ENCODE data around the gene SLC25A29.
"Not testable (repeated sequence)": the region's sequence is repeated elsewhere in the genome, so short reads cannot be mapped to it uniquely, and the experiment has no call there.

SLC25A29 gene

DNA sequence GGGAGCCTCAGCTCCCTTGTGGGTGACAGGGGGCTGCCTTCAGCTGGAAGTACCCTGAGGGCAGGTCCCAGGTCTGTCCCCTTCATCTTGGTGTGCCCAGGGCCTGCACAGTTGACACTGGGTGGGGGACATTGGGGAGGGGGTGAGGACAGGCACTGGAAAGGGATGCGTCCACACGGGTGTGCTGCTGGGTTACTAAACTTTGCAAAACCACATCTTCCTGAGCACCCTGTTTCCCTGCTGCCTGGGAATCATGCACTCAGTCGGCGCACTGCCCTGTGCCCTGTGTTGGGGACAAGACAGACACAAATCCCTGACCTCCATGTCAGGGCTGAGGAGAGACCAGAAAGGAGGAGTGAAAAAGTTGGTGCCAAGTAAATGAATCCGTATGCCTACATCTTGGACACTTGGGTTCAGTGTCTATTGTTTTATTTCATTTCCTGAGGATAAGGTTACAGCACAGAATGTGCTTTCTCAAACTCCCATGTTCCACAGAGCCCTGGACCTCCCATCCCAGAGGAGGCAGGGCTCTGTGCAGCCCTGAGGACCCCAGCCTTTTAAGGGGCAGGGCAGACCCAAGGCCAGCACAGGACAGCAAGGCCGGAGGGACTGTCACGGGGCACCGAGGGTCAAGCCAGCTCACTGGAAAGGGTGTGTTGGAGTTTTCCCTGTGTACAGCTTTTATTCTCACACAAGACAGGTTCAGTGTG lies 2.9 kb upstream of the SLC25A29 start:
- DNase-seq = no peak

DNA sequence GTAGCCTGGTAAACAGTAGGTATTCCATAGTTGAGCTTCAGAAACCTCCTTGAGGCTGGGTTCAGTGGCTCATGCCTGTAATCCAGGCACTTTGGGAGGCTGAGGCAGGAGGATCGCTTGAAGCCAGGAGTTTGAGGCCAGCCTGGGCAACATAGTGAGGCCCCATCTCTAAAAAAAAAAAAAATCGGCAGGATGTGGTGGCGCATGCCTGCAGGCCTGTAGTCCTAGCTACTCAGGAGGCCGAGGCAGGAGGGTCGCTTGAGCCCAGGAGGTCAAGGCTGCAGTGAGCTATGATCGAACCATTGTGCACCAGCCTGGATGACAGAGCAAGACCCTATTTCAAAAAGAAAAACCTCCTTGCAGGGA lies 2.2 kb upstream of the SLC25A29 start:
- DNase-seq = not testable (repeated sequence)

DNA sequence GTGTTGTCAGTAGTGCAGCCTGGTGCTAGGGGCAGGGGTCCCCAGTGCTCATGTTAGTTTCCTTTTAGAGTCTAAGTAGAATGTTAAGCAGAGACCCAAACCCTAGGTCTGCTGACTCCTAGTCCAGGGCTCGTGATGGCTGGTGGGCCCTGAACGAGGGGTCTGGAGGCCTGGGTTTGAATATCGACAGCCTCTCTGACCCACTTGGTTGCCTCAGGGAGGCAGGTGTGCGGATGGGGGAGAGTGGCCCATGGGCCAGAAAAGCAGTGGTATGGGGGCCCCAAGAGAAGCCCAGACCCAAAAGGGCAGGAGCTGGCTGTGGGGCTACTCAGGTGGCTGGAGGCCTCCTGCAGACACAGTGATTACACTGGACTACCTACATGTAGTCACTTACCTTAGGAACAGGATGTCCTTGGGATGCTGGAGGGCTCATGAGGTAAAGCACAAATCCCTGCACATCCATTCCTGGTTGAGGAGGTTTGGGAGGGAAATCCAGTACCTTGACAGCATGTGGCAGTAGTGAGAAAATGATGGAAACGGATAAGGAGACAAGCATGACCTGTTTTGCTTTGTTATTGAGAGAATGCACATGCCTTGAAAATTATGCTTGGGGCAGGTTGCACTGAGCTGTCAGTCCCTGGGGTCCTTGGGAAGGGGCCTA lies 1.7 kb upstream of the SLC25A29 start:
- DNase-seq = no peak

DNA sequence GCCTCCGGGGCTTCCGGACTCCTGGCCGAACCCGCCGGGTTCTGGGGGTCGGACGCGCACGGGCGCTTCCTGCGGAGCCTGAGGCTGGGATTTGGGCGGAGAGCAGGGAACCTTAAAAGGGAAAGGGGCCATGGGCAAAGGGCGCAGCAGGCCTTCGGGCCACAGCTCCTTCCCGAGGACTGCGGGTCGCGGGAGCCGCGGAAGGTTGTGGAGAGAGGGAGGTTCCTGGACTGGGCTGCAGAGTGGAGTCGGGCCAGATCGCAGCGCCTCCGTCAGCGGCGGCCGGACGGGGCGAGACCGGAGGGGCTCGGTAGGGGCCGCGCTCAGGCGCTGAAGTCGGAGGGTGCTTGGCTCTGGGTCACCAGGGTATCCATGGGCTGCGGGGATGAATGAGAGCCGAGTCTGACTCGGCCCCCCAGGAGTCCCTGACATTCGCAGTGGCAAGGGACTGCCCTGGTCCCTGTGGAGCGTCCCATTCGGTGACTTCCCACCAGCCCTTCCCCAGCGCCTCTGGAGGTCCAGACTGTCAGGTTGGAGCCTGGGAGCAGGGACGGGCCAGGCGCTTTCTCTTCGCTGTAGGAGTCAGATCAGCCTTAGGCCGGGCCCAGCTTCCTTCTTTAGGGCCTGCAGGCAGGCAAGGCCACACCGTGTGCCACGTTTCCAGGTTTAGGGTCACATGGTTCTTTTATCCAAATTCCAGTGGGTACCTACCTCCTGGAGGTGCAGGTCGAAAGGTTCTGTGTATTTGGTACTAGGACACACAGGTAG lies 938 bp upstream of the SLC25A29 start:
- DNase-seq = peak; percentile 60

DNA sequence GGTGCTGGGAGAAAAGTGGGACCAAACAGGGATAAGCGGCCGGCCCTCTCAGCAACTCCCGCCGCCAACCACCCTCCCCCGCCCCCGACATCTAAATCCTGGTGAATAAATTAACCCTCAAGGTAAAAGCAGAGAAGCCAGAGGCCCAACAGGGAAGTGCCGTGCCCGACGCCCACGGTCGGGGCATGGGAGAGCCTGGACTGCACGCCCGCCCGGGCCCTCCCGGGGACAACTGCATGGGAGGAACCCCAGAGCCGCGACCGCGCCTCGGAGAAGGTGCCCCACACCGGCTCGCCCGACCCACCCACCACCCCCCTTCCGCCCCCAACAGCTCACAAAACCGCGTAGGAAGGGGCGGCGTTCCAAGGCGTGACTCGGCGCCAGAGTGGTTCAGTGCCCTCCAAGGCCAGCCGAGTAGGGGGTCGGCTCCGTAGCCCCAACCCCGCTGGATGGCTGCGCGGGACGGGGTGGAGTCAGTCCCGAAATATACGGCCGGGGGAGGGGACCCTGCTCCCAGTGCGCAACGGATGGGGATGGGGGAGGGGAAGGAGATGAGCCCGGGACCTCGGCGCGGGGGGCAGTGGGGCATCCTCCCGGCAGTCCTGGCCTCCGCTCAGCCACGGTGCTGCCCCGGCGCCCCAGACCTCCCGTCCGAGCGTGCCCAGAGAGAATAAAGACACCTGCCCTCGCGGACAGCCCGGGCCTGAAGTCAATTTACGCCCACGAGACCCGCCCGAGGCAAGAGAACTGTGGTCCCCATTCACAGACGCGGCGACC lies 732 bp downstream of the SLC25A29 start:
- DNase-seq = peak; percentile 70

DNA sequence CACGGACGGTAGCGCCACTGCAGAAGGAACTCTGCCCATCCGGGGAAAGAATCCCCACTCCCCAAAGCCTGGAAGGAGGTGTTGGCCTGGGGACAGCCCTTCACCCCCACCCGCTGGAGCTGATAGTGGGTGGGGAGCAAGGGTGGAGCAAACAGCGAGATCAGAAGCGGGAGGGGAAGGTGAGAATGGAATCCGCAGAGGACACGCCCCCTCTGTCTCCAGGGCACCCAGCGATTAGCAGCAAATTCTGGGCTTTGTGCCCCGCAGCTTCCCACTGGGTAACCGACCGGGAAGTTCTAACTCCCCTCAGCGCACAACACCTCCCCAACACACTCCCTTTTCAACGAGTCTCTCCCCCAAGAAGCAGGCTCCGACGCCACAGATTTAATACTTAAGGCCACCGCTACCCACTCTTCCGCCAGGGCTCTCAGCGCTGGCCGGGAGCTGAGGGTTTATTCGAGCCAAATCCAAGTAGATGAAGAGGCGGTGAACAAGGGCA lies 1.4 kb downstream of the SLC25A29 start:
- peak; percentile 89 for DNase-seq

DNA sequence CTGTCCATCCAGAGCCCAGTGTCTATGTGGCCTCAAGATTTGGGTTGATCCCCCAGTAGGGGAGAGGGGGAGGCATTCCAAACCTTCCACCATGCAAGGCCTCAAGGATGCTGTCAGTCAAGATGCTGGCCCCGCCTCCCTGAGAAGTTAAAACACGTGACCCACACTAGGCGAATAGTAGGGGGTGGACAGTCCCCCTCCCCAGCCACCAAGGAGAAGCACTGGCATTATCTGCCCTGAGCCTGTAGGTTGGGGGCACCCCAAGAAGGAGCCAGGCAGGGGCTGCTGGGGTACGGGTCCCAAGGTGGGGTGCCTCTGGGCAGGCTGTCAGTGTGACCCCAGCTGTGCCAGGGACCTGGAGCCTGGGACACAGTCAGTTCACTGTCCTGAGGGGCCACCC lies 2.3 kb downstream of the SLC25A29 start:
- no peak for DNase-seq

DNA sequence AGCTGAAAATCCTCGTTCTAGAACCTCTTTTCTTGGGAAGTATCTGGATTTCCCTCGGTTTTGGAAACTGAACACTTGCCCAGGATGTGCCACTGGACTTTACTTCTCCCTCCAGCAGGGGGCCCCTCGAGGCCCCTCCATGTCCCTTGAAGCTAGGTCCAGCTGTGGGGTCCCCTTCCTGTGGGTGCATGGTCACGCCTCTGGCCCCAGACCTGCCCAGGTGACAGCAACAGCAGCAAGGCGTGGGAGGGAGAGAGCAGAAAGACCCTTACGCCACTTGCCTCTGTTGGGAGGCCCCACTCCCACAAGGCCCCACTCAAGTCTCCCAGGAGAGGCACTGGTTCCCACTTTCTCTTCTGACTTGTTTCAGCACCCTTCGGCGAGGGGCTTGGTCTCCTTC lies 3.1 kb downstream of the SLC25A29 start:
- DNase-seq = peak; percentile 54

DNA sequence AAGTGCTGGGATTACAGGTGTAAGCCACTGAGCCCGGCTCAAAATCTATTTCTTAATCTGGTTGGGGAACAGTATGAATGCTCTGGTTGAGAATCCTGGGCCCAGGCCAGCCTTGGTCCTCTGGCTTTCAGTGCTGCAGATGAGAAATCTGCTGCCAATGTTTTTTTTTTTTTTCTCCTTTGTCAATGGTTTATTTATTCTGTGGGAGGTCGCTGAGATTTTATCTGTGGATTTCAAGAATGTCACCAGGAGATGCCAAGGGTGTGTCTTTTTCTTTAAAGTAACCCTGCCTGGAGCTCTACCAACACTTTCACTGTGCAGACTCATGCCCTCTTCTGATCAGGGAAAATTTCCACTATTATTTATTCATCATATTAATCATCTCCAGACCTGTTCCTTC lies 3.6 kb downstream of the SLC25A29 start:
- DNase-seq = no peak

DNA sequence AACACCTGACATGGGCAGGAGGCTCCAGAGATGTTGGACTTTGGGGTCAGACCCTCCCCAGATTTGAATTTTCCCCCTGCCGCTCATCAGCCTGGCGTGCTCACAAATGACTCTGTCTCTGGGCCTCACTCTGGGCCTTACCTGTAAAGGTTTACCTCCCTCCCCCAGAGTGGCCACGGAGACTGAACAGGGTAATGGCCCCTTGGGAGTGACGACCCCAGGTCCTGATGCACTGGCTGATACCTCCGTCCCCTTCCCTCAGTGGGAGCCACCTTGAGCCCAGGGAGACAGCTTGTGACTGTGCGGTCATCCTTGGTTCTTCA lies 7.0 kb downstream of the SLC25A29 start:
- no peak for DNase-seq

DNA sequence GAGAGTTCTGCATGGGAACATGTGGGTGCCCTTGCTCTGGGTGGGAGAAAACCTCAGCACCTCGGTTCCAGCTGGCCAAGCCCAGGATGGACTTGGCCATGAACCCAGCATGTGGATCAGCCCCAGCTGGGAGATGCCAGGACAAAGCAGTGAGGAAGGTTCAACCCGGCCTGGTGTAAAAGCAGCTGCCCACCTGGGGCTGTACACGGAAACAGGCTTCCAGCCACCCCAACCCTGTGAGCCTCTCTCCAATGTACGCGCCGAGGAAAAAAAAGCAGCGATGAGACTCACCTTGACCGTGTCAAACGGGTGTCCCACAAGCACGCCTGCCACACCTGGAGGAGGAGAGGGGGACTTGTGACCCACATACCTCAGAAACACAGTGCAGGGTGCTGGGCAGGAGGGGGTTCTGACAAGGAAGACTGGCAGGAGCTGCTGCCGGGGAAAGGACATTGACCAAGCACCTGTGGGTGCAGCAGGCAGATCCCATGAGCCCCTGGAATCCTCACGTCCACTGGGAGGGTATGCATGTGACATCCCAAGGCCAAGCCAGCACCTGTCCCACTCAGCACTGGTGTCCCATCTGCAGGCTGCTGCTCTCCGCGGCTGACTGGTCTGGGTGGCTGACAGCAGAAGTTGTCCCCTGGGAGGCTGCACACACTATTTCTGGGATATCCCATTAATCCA lies 7.5 kb downstream of the SLC25A29 start:
- no peak for DNase-seq

DNA sequence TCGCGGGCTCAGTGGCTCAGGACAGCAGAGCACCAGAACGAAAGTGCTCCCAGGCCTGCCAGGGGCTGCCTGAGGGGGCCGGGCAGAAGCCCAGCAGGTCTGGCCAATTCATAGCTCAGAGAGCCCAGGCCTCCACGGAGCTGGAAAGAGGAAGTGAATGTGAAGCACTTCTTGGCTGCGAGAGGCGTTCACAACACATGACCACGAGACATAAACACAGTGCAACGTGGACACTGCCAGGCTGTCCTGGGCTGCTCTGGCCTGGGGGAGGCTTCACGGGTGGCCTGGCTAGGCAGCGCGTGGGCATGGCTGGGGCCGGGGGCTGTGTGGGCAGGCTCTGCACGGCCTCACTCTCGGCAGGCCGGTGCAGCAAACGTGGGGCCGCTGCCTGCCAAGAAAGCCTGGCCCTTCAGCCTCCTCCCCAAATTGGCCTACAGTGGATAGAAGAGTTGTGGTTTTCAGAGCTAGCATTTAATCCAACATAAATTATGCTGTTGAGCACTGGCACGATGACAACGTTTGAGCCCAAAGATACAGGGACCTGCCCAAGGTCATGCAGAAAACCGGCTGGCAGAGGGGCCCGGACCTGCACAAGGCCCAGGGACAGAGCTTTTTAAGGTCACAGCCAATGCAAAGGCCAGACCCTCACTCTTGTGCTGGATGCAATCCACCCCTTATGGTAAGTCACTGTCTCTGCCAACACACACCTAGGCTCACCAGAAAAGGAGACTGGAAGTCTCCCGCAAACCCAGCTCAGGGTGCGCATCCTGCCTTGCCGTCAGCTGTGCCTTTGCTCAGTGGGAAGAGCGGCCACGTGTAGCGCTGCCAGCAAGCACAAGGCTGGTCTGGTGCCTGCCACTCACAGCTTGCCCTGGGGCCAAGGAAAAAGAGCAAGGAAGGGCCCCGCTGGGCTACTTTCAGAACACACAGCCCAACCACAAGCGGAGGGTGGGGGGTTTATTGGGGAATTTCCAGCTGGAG lies 8.6 kb downstream of the SLC25A29 start:
- peak; percentile 81 for DNase-seq

DNA sequence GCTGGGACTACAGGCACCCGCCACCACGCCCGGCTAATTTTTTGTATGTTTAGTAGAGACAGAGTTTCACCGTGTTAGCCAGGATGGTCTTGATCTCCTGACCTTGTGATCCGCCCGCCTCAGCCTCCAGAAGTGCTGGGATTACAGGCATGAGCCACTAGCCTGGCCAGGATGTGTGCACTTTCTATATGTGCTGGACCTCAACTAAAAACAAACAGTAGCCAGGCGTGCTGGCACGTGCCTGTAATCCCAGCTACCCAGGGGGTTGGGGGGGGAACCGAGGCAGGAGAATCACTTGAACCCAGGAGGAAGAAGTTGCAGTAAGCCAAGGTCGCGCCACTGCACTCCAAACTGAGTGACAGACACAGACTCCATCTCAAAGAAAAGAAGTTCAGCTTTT lies 9.5 kb downstream of the SLC25A29 start:
- not testable (repeated sequence) for DNase-seq

DNA sequence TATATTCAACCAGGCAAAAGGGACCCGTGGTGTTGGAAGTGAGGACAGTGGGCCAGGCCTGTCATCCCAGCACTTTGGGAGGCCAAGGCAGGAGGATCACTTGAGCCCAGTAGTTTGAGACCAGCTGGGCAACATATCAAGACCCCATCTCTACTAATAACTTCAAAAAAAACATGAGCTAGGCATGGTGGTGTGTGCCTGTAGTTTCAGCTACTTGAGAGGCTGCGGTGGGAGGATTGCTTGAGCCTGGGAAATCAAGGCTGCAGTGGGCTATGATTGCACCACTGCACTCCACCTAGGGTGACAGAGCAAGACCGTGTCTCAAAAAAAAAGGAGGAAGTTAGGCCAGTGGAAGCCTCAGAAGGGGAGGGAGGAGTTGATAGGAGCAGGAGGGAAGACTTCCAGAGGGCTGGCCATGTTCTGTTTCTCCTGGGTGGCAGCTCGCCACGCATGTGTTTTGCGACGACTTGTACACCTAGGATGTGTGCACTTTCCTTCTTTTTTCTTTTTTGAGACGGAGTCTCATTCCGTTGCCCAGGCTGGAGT lies 10.1 kb downstream of the SLC25A29 start:
- peak; percentile 41 for DNase-seq

DNA sequence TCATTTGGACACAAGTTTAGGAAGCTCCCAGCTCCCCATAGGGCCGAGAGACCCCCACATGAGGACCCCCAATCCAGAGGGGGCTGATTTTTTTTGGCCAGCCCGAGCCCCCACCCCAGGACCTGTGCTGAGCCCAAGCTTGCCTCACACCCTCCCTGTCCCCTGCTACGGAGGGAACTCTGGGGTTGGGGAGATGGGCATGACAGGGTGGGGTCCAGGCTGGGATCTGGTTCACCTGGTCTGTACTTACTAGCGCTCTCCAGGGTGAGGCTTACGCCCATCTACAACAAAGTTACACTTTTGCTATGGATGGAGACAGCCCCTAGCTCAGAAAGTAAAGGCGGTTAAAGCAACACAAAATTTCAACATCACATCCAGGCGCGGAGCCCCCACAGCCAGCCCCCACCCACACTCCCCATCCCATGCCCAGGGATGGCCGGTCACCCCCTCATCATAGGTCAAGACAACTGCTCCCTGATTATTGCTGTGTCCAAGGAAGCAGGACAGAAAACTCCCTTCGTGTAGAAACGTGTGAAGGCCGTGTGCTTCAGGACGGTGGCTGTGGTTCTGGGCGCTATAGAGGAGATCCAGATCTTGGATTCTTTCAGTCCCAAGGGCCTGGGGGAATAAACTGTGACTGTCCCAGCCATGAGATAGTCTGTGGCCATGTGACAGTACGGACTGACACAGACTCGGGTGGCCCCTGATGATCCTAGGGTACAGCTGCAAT lies 10.7 kb downstream of the SLC25A29 start:
- no peak for DNase-seq

DNA sequence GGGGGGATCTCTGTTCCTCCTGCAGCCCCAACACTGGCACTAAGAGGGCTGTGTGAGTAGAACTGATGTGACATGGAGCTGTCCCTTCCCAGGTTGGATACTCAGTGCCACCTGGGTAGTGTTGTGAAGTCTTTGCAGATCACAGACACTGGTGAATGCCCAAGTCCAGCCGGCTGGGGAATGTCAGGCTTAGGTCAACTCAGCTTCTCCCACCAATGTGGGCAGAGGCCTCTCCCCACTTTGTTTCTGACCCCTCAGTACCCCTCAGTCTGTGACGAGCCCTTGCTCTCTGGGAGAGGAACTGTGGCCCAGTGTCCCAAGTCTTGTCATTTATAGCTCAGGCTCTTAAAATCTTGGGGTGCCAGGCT lies 11.3 kb downstream of the SLC25A29 start:
- DNase-seq = no peak

DNA sequence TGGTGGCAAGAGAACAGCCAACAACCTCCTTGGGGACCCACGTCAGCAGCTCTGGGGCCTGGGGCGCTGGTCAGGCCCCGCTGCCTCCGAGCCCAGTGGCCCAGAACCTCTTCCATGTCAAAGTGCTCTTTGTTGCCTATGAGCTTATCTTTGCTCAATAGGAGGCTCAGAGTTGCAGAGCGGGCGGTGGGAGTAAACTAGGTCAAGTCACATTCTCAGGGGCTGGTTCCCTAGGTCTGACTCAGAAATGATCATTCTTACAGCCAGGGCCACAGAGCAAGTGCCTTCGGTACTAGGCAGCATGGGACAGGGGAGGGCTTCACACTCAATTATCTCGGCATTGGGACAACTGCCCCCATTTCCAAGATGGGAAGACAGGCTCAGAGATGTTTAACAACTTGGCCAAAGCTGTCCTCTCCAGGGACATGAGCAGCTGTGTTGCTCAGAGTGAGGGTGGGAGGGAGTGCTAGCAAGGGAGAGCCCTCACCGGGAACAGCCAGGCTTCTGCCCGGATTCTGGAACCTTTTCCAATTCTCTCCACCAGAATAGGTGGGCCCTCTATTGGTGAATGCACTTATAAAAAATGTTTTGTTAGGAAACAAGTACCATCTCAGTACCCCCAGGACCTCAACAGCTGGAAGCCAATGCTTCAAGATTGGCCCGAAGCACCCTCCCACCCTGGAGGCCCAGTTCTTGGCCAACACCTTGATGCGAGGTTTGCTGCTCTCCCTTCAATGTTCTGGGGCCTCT lies 11.9 kb downstream of the SLC25A29 start:
- no peak for DNase-seq

DNA sequence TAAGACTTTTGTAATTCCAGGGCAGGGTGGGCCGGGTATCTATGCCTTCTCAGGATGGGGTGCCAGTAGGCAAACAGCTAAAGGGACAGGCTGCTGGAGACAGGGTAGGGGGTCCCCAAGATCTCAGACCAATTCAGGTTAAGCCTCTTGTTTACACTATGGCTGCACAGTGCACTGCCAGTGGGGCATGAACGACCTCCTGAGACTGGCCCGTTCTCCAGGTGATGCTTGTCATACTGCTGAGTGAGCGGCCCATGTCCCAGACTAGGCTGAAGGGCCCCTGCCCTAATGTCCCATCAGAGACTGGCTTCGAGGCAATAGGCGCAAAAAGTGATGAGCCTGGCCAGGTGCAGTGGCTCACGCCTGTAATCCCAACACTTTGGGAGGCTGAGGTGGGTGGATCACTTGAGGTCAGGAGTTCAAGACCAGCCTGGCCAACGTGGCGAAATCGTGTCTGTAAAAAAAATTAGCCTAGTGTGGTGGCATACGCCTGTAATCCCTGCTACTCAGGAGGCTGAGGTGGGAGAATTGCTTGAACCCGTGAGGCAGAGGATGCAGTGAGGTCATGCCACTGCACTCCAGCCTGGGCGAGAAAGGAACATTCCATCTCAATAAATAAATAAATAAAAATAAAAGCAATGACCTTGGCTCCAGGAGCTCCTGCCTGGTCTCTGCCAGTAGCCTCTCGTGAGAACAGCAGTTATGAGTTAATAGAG lies 12.6 kb downstream of the SLC25A29 start:
- no peak for DNase-seq
